ENCODE results near the gene SLC9C1.

Gene SLC9C1

GRCh38 chr3:112321867-112322652 lies 28.0 kb upstream of the SLC9C1 start:
- in situ Hi-C loops (cut with MboI; ENCODE audit: low sequenced_read_pairs, unreplicated experiment) = loop anchor here (25.0 kb wide), 1 partner anchor 665 kb away; the partner anchor contains the start of genes CD200R1 and GTPBP8
- no peak for TF ChIP-seq CTCF (IDR thresholded peaks at IDR 0.05; ENCODE audit: borderline replicate concordance, control extremely low read depth, extremely low read depth, insufficient read depth, missing control alignments)
- DNase-seq (ENCODE audit: low spot score) = no peak

- in situ Hi-C loops (cut with MboI; ENCODE audit: low sequenced_read_pairs, unreplicated experiment) = loop anchor here (25.0 kb wide), 1 partner anchor 667 kb away; the partner anchor contains the start of genes CD200R1 and GTPBP8
These were observed 26.7 kb upstream of the SLC9C1 start for GRCh38 chr3:112320691-112321090.

GRCh38 chr3:112319516-112320276 lies 25.7 kb upstream of the SLC9C1 start:
- in situ Hi-C loops (cut with MboI; ENCODE audit: low sequenced_read_pairs, unreplicated experiment) = loop anchor here (25.0 kb wide), 1 partner anchor 668 kb away; the partner anchor contains the start of genes CD200R1 and GTPBP8
- TF ChIP-seq CTCF (IDR thresholded peaks at IDR 0.05; ENCODE audit: borderline replicate concordance, control extremely low read depth, extremely low read depth, insufficient read depth, missing control alignments) = no peak
- no peak for DNase-seq (ENCODE audit: low spot score)

More at GRCh38 chr3:112320691-112321090, 26.7 kb upstream of the SLC9C1 start:
- DNase-seq (ENCODE audit: low spot score) = no peak
- TF ChIP-seq CTCF (IDR thresholded peaks at IDR 0.05; ENCODE audit: borderline replicate concordance, control extremely low read depth, extremely low read depth, insufficient read depth, missing control alignments) = no peak

- no peak for DNase-seq (ENCODE audit: low spot score)
- in situ Hi-C loops (cut with MboI; ENCODE audit: low sequenced_read_pairs, unreplicated experiment) = loop anchor here (25.0 kb wide), 1 partner anchor 672 kb away; the partner anchor contains the start of genes CD200R1 and GTPBP8
- TF ChIP-seq CTCF (IDR thresholded peaks at IDR 0.05; ENCODE audit: borderline replicate concordance, control extremely low read depth, extremely low read depth, insufficient read depth, missing control alignments) = no peak
These were observed 21.8 kb upstream of the SLC9C1 start for GRCh38 chr3:112315791-112316190.

- in situ Hi-C loops (cut with MboI; ENCODE audit: low sequenced_read_pairs, unreplicated experiment) = loop anchor here (25.0 kb wide), 1 partner anchor 673 kb away; the partner anchor contains the start of genes CD200R1 and GTPBP8
- no peak for TF ChIP-seq CTCF (IDR thresholded peaks at IDR 0.05; ENCODE audit: borderline replicate concordance, control extremely low read depth, extremely low read depth, insufficient read depth, missing control alignments)
- no peak for DNase-seq (ENCODE audit: low spot score)
These were observed 20.6 kb upstream of the SLC9C1 start for GRCh38 chr3:112314649-112315048.

GRCh38 chr3:112308151-112308911 lies 14.3 kb upstream of the SLC9C1 start:
- TF ChIP-seq CTCF (IDR thresholded peaks at IDR 0.05; ENCODE audit: borderline replicate concordance, control extremely low read depth, extremely low read depth, insufficient read depth, missing control alignments) = no peak
- DNase-seq (ENCODE audit: low spot score) = no peak
- in situ Hi-C loops (cut with MboI; ENCODE audit: low sequenced_read_pairs, unreplicated experiment) = loop anchor here (25.0 kb wide), 1 partner anchor 679 kb away; the partner anchor contains the start of genes CD200R1 and GTPBP8
